GM18873 (cell line): Measurements from ENCODE around the gene NRDC.
"Not testable (repeated sequence)": the region's sequence is repeated elsewhere in the genome, so short reads cannot be mapped to it uniquely, and the experiment has no call there.

Source experiments
- ATAC-seq: cut with Tn5 transposase; IDR thresholded peaks from one replicate; pipeline ENCODE4 v1.9.1; 2021; ENCODE audit warnings: mild to moderate bottlenecking, moderate library complexity, moderate number of reproducible peaks; ENCODE audit not compliant: unreplicated experiment, low FRiP score

Gene NRDC

DNA sequence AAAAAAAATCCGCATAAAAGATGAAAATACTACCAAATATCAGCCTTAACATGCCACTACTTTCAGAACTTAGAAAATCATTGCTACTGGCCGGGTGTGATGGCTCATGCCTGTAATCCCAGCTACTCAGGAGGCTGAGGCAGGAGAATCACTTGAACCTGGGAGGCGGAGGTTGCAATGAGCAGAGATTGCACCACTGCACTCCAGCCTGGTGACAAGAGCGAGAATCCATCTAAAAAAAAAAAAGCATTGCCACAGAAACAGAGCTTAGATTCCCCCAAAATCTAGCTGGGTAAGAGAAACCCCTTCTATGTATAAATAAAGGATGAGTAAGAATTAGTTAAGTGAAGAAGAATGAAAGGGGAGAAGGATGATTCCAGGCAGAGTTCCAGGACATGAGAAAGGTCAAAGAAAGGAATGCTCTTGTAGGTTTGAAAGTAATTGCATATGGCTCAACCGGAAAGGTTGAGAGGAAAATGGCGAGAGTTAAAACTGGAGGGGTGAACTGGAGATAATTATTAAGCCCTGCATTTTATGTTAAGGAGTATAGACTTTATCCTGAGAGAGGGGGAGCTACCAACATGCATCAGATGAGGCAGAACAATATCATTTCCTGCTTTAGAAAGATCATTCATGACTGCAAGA is 19.7 kb upstream of the NRDC start:
- no peak for ATAC-seq

DNA sequence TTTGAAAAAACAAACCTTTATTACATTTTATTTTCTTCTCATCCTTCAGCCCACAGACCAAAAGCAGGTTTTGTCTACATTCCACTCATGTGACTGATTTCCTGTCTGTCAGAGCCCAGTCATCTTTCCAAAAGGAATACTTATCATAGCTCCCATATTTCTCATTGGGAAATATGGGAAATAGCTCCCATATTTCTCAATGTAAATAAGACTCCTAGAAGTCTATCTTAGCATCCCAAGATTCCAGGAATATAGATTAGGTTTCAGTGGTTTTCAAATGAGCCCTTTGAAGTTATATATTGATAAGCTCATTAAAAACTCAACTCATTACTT is 19.1 kb upstream of the NRDC start:
- ATAC-seq: no peak

- ATAC-seq: not testable (repeated sequence)
These were observed 16.2 kb upstream of the NRDC start for GRCh38 chr1:51894748-51895147.

DNA sequence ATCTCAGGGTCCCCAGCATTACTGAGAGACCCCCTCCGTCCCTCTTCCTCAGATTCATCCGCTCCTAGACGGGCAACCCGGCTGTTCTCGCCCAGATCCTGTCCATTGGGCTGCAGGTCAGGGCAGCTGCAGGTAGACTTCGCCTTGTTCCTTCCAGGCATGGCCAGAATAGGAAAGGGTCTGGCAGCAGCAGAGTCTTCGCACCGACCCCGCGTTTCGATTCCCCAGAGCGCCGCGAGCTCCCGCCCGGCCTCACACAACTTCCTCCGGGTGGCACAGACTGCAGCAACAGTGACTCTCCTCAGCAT is 265 bp downstream of the NRDC start:
- ATAC-seq: no peak

DNA sequence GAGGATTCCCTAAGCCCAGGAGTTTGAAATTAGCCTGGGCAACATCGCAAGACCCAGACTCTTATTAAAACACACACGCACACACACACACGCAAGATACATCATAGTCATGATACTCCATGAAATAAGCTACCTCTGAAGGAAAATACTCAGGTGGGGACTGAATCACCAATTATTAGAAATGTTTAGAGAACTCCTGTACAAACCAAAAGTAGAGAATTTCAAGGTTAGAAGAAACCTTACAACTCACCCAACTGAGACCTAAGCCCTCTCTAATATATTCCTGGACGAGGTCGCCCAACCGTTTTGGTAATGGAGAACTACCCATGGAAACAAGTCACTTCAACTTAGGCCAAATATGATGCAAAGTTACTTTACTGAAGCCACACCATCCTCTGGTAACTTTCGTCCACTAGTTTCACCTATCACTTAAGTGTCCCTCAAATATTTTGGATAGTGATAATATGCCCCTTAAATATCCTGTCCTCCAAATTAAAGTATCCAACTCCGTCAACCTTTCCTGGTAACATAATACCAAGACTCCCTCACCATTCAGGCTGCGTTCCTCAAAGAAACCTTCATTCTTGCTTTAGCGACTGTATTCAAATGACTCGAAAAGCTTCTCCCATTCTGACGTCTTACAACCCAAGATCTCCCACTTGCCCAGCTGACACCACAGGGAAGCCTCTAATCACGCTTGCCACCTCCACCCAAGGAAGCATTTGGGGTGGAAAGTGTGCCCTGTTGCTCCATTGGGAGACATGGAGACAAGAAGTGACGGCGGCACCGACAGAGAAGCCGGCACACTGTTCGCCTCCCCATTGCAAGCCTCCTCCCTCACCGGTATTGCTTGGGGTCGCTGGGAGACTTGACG is 856 bp downstream of the NRDC start:
- no peak for ATAC-seq

GRCh38 chr1:51875836-51876235 is 2.7 kb downstream of the NRDC start:
- ATAC-seq: no peak

- no peak for ATAC-seq
These were observed 3.2 kb downstream of the NRDC start for GRCh38 chr1:51875291-51875772.

DNA sequence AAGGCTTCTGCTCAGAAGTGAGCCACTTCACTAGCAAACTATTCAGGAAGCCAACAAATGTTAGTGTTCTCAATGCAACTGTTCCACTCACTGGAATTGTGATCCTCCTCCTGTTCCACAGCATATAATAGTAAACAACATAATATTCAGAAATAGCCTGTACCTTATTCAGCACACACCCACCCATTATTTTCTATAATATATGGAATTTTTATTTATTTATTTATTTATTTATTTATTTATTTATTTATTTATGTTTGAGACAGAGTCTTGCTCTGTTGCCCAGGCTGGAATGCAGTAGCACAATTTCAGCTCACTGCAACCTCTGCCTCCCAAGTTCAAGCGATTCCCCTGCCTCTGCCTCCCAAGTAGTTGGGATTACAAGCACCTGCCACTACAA is 5.3 kb downstream of the NRDC start:
- ATAC-seq: not testable (repeated sequence)

DNA sequence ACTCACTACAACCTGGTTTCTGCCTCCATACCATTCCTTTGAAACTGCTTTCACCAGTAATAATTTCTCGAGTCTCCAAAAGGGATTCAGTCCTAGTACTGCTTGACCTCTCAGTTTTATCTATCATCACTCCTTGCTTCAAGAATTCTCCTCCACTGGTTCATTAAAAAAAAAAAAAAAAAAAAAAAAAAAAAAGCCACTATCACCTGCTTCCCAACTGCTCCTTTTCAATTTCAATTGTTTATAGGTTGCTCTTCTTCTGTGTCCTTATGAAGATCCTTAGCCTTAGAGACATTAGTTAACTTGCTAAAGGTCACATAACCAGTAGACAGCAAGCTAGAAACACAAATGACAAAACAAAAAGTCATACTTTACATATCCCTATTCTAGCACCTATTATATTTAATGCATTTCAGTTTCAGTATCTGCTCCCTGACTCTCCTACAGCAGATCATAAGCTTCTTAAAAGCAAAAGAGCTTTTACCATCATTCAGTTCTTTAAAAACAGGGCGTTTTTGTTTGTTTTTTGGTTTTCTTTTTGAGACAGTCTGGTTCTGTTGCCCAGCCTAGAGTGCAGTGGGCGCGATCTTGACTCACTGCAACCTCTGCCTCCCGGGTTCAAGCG is 7.1 kb downstream of the NRDC start:
- no peak for ATAC-seq

- no peak for ATAC-seq
These were observed 7.8 kb downstream of the NRDC start for GRCh38 chr1:51870603-51871350.

DNA sequence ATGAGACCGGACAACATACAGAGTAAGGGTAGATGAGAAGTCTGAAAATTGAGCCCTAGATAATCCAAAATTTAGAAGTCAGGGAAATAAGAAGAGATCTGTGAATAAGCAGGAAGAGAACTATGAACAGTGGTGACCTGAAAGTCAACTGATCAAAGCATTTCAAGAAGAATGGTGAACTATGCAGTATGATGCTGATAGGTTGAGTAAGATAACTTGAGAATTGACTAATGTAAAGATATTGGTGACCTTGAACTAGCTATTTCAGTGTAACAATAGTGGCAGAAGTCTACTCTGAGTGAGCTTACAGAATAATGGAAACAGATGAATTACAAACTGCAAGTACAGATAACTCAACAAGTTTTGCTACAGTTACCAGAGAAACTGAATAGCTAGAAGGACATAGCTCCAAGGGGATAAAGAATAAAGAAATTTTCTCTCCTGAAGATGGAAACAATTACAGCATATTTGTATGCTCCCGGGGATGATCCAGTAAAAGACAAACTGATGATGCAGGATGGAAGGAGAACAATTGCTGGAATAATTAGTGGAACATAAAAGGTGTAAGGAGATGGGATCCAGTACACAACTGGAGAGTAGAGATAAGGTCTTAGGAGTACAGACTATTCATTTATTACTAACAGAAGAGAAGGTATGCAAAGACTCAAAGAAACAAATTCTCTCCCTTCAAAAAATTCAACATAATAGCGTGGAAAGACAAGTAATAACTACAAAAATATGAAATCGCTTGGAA is 10.9 kb downstream of the NRDC start:
- no peak for ATAC-seq

DNA sequence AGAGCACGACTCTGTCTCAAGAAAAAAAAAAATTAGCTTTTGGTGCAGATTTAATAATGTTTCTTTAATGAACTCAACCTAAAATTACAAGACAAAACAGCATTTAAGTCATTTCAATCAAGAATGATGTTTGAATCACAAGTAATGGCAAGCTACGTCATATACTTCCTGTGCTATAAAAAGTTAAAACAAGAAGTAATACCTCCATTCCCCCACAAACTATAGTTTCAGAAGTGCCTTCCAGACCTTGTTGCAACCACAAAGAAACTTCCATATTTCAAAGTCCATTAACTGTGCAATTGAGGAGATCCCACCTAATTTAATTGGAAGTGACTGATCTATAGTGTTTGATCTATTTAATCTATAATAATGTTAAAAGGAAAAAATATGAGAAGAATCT is 15.1 kb downstream of the NRDC start:
- no peak for ATAC-seq

- ATAC-seq: no peak
These were observed 16.9 kb downstream of the NRDC start for GRCh38 chr1:51861669-51862068.

DNA sequence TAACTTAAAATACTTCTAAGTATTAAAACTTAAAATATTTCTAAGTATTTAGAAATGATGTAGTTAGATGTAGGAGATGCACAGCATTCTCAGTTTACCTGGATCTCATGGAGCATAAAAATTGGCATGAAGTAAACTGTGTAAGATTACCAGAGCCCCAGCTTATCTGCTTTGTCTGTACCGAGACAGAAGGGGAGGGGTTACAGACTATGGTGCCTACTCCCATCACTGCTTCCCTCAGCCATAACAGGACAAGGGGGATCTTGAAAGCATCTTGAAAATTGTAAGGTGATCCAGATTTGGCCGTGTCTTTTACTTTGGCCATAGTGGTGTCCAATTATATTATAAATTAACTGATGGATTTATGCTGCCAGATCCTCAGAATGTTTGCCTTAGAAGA is 18.8 kb downstream of the NRDC start:
- no peak for ATAC-seq

DNA sequence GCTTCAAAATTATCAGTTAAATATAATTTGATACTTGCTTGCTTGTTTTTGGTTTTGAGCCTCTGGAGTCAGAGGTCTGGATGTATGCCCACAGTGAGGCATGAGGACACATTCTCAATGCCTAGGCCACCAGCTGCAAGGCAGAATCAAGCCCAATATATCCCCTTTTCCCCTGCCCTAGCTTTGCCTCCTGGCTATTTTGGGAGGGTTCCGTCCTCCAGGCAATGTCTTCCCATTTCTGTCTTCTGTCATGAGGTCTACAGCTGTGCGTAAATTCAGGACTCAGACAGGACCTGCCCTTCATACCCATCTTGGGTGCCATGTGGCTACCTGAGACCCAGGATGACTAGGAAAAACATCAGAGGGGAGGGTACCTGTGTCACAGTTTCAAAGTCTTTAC is 19.2 kb downstream of the NRDC start:
- no peak for ATAC-seq

GRCh38 chr1:51858892-51859291 is 19.6 kb downstream of the NRDC start:
- no peak for ATAC-seq

- no peak for ATAC-seq
These were observed 21.8 kb downstream of the NRDC start for GRCh38 chr1:51856745-51857144.

- ATAC-seq: no peak
These were observed 22.9 kb downstream of the NRDC start for GRCh38 chr1:51855624-51856023.

DNA sequence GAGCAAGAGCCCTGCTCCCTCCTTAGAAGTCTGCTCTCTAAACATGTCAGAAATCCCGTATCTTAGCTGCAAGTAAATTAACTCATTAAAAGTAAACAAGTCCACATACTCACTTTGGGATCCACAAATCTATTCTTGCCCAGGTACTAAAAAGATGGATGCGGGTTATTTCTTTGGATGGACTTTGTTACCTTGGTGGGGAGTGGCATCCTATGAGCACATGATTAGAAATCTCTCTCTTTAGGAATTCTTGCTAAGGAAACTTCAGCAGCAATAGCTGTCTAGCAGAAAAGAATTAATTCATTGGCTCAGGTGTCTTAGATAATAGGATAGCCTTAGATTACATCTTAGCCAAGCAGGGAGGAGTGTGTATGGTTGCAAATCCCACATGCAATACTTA is 25.2 kb downstream of the NRDC start:
- no peak for ATAC-seq

DNA sequence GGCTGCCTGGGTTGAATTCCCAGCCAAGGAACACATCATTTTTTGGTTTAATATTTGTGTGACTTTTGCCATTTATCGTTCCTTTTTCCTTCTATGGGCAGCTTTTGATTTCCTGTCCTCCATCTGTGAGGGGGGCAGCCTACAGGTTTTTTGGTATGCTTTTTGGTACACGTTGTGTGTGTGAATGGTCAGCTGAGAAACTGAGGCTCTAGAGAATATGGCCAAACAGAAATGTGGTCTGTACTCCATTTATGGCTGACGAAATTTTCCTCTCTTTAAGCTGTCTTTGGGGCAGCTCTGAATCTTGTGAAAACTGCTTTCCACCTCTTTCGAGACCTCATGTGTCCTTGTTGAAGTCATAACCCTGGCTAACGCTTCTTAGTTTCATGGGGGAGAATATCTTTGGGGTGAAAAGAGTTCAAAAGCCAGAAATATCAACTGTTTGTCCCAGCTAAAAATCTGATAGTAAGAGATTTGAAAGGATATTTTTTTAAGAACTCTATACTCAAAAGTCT is 26.6 kb downstream of the NRDC start:
- ATAC-seq: no peak
